CD4-positive, alpha-beta T cell treated with Interleukin-2 at 100 ng/mL for 4 hours (primary cell): ENCODE measurements around the gene HOXD4.

Source experiments
- DNase-seq: peaks from one replicate; pipeline ENCODE4 v3.0.0-alpha.2; 2020; ENCODE audit warnings: low spot score

Gene HOXD4

GRCh38 chr2:176151442-176152287 lies at the start of gene HOXD4:
TSS of gene HOXD4 (plus strand) at chr2:176151550. CDS start at chr2:176151634, 84 bp downstream.
- DNase-seq = no peak

- no peak for DNase-seq
These were observed 49.5 kb upstream of the HOXD4 start for GRCh38 chr2:176101842-176102241.

DNA sequence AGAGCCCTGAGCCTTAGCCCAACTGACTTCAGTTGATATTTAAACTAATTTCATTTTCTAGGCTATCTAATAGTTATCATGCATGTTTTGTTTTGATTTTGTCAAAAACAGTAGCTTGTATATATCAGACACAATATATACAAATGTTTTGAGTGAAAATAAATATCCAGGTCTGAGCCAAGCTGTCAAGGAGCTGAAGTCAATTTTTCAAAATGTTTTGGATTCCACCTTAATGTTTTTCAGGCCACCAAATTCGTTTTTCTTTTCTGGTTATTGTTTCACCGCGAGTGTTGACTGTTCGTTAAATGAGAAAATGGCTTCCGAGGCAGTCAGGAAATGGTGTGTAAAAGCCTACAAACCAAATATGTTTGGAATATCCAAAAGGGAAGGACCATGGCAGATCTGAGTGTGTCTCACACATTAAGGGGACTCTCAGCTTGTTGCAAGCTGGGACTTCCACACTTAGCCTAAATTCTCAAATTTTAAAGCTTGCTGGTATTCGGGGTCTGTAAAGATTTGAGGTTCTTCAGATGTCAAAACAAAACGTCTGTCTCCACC lies 49.0 kb upstream of the HOXD4 start:
- no peak for DNase-seq

- no peak for DNase-seq
These were observed 48.2 kb upstream of the HOXD4 start for GRCh38 chr2:176103194-176103593.

GRCh38 chr2:176103742-176104315 lies 47.5 kb upstream of the HOXD4 start:
- DNase-seq = no peak

GRCh38 chr2:176104316-176105077 lies 46.9 kb upstream of the HOXD4 start:
- no peak for DNase-seq

GRCh38 chr2:176105078-176105729 lies 46.1 kb upstream of the HOXD4 start:
- DNase-seq = no peak

DNA sequence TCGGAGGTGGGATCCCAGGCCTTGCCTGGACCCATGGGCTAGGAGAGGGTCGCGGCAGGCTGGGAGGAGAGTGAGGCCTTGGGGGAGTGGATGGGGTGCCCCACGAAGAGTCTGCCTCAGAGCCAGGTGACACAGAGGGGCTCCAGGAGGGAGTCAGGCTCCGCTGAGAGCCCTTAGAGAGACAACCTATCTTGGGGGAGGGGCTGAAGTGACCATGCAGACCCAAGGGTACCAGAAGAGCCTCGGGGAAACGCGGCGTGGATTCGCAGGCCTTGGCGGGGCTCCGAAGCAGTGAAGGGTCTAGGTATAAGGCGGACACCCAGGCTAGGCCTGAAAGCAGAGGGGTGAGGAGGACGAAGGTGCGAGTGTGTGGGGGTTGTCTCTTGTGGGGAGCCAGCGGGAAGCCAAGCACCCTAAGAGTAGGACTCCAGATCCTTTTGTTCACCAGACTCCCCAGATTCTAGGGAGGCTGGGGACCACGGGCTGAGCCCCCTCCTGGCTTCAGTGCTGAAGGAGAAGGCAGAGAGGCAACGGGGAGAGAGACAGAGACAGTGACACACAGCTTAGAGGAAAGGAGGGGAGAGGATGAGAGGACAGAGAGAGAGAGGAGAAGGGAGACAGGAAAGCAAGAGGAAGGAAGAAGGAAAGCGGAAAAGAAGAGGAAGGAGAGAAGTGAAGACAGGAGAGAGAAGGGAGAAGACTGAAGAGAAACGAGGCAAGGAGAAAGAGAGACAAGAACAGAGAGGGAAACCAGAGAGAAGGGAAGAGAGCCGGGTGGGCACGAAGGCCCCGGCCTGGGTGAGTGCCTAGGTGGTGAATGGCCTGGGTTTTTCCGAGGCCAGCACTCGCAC lies 45.4 kb upstream of the HOXD4 start:
- DNase-seq = no peak

DNA sequence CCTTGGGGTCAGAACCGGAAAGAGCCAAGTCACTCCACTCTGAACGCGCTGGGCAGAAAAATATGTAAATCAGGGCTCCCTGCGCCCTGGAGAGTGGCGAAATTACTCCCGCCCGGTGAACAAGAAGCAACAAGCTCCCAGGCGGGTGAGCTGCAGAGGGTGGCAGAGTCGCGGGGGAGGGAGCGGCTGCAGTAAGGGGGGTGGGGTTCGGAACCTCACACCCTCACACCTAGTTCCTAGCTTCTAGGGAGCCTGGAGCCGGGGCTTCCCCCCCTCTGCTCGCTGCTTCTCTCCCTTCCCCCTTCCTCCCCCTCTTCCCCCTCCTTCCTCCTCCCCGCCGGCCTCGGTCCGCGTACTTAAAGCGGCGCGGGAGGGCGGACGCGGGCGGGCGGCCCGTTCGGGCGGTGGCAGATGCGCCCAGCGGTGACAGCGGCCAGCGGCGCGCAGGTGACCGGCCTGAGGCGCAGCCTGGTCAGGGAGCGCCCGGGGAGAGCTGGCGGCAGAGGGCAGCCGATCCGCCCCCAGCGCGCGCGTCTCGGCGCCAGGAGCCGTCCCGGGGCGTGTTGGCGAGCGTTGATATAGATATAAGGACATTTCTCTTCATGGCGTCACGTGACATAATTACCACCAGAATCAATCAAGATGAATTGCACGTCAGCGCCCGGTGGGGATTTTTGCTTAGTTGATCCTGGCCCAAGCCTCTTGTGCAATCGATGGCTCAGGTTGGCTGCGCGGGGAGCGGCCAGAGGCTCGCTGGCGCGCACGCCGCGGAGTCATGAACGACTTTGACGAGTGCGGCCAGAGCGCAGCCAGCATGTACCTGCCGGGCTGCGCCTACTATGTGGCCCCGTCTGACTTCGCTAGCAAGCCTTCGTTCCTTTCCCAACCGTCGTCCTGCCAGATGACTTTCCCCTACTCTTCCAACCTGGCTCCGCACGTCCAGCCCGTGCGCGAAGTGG lies 44.5 kb upstream of the HOXD4 start, which contains the start of gene HOXD11:
Gene HOXD11, plus strand, starts transcription at position 700 of the 959 bp plus-strand sequence. Its CDS starts 76 bp downstream, at position 776.
- DNase-seq = no peak

- no peak for DNase-seq
These were observed 43.6 kb upstream of the HOXD4 start for GRCh38 chr2:176107731-176108181.

GRCh38 chr2:176109192-176109901 lies 42.0 kb upstream of the HOXD4 start:
- DNase-seq = no peak

DNA sequence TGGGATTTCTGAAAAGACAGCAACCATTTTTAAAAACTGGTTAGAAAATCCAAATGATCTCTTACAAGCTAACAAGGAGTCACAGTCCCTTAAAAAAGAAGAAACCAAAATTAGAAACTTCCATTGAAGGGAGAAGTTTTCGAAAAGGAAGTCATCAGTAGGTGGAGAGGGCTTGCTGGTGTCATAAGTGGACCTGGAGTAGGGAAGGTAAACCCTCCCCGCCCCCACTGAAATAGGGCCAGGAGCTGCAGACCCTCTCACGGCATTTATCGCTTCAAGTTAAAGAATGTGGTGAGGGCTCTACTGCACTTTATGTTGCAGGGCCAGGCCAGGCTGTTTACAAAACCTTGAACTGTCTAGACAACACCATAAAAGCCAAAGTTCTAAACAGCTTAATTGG lies 41.4 kb upstream of the HOXD4 start:
- no peak for DNase-seq

DNA sequence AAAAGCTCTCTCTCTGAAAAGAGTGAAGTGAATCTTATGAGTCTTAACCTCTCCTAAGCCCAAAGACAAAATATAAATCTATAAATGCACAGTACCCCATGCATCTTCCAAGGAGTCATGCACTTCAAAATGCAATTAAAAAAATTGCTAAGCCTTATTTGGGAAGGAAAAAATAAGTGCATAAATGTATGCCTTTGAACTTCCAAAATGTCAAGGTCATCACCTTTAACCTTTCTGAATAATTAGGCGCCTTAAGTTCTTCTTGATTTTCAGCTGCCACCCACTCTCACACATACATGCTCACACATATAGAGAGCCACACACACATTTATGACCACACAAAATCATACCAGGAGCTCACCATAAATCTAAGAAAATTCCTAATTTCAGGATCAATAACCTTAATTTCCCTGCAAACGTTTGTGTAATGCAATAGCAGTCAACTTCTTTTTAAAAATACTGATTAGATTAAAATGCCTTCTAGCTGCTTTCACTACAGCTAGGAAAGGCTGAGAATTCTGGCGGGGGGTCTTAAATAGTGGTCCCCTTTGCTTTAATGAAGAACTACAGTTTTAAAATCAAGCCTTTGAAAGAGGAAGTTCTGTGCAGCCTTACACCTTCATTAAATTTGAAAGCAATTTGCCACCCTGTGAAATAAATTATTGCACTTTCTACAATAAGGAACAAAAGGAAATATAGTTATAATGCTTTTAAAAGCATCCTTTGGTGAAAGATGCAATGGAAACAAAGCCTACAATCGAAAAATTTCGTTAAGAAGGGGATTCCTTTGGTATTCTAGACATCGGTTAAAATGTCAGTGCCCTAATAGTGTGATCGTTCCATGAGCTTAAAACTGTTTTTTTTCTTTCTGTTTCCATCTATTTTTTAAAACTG lies 40.7 kb upstream of the HOXD4 start:
- no peak for DNase-seq

- no peak for DNase-seq
These were observed 40.1 kb upstream of the HOXD4 start for GRCh38 chr2:176111309-176111663.

DNA sequence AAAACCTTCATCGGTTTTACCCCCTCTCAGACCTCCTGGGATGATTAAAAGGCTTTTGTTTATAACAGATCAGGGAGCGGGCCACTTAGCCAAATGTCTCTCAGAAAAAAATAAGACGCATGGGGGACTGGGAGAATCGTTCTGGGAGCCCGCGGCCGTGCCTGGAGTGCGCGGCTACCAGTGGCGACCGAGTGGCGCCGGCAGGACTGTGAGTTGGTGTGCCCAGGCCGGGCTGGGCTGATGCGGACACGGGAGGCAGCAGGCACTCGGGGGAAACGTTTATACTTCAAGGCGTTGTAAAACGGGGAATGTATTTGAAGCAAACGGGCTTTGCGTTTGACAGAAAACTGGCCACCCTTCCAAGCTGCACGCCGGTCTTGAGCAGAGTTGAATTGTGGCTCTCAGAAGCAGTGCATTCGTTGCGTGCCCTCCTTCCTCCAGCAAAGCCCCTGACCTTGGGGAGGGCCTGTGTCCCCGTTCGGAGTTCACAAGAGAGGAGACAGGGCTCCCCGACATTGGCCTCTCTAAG lies 39.4 kb upstream of the HOXD4 start:
- DNase-seq = no peak

GRCh38 chr2:176112375-176113302 lies 38.7 kb upstream of the HOXD4 start:
- no peak for DNase-seq
